IPS-20b (cell line): ENCODE results near the gene RPS24.
"Not testable (repeated sequence)": the region's sequence is repeated elsewhere in the genome, so short reads cannot be mapped to it uniquely, and the experiment has no call there.

ENCODE experiments used
- H3K27ac ChIP-seq: one replicate; pipeline ENCODE4 v1.5.1; 2013; ENCODE audit warnings: low read length
- H3K27me3 ChIP-seq: 2 replicates; pipeline ENCODE4 v1.6.1; 2013; ENCODE audit warnings: mild to moderate bottlenecking, low read length, inconsistent platforms; ENCODE audit not compliant: insufficient read depth
- H3K36me3 ChIP-seq: 2 replicates; pipeline ENCODE4 v1.6.1; 2013; ENCODE audit warnings: low read depth, mild to moderate bottlenecking, inconsistent platforms, low read length, moderate library complexity; ENCODE audit not compliant: insufficient read depth
- H3K4me1 ChIP-seq: 2 replicates; pipeline ENCODE4 v1.6.1; 2013; ENCODE audit warnings: mild to moderate bottlenecking, control low read depth, inconsistent platforms, low read length, moderate library complexity; ENCODE audit not compliant: insufficient read depth
- H3K4me3 ChIP-seq: 2 replicates; pipeline ENCODE4 v1.5.1; 2013; ENCODE audit warnings: mild to moderate bottlenecking, low read length, inconsistent platforms
- H3K9ac ChIP-seq: 2 replicates; pipeline ENCODE4 v1.6.1; 2013; ENCODE audit warnings: low read depth, mild to moderate bottlenecking, inconsistent platforms, low read length, moderate library complexity
- H3K9me3 ChIP-seq: 2 replicates; pipeline ENCODE4 v1.6.1; 2013; ENCODE audit warnings: mild to moderate bottlenecking, low read depth, low read length, inconsistent platforms; ENCODE audit not compliant: insufficient read depth

RPS24 gene

GRCh38 chr10:78062296-78062695 lies 28.6 kb downstream of the RPS24 start:
- Histone ChIP-seq H3K4me1 (peaks cover 5% of the 10 kb centered on the region; the same call in 1 of the 2 replicates), H3K9me3 (no peaks in the 10 kb centered on the region), H3K9ac (no peak overlapping the region), H3K27ac (no peak overlapping the region), H3K4me3 (no peak overlapping the region), H3K36me3 (no peaks in the 10 kb centered on the region), H3K27me3 (no peaks in the 10 kb centered on the region)

GRCh38 chr10:78063236-78063635 lies 29.6 kb downstream of the RPS24 start:
- Histone ChIP-seq H3K27ac (no peak overlapping the region), H3K4me1 (peaks cover 5% of the 10 kb centered on the region; the same call in 1 of the 2 replicates), H3K9me3 (no peaks in the 10 kb centered on the region), H3K36me3 (no peaks in the 10 kb centered on the region), H3K9ac (no peak overlapping the region), H3K4me3 (no peak overlapping the region), H3K27me3 (no peaks in the 10 kb centered on the region)

- H3K9ac ChIP-seq, H3K4me1 ChIP-seq, H3K27me3 ChIP-seq, H3K36me3 ChIP-seq, H3K9me3 ChIP-seq, H3K27ac ChIP-seq, H3K4me3 ChIP-seq: not testable (repeated sequence)
Observed at GRCh38 chr10:78064919-78065318, 31.3 kb downstream of the RPS24 start.

DNA sequence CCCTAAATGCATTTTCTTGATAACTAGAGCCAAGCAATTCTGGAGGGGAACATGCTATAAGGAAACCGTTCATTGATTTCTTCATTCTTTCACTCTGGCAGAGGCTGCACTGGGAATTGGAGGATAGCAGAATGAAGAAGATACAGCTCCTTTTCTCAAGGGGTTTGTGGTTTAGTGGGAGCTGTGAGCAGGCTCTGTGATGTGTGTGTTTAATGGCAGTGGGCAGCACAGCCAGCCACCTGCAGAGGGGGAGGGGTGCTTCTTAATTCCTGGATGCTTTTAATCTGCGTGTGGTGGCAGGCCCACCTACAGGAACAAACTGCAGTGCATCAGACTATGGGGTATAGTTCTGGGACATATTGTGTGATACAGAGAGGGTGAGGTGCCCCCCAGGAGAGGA lies 31.9 kb downstream of the RPS24 start:
- Histone ChIP-seq H3K9ac (no peak overlapping the region), H3K4me3 (no peak overlapping the region), H3K27ac (no peak overlapping the region), H3K9me3 (no peaks in the 10 kb centered on the region), H3K27me3 (no peaks in the 10 kb centered on the region), H3K4me1 (no peaks in the 10 kb centered on the region), H3K36me3 (no peaks in the 10 kb centered on the region)

- Histone ChIP-seq H3K36me3 (no peaks in the 10 kb centered on the region), H3K4me1 (no peaks in the 10 kb centered on the region), H3K4me3 (no peak overlapping the region), H3K27ac (no peak overlapping the region), H3K9ac (no peak overlapping the region), H3K27me3 (no peaks in the 10 kb centered on the region), H3K9me3 (no peaks in the 10 kb centered on the region)
Observed at GRCh38 chr10:78066012-78066411, 32.3 kb downstream of the RPS24 start.

- H3K4me3 ChIP-seq: no peak overlapping the region
- no peak overlapping the region for H3K27ac ChIP-seq
- no peaks in the 10 kb centered on the region for H3K4me1 ChIP-seq
- H3K9me3 ChIP-seq: no peaks in the 10 kb centered on the region
- H3K9ac ChIP-seq: no peak overlapping the region
- H3K27me3 ChIP-seq: no peaks in the 10 kb centered on the region
- H3K36me3 ChIP-seq: no peaks in the 10 kb centered on the region
Observed at GRCh38 chr10:78066728-78067430, 33.2 kb downstream of the RPS24 start.

GRCh38 chr10:78069151-78069550 lies 35.5 kb downstream of the RPS24 start:
- Histone ChIP-seq H3K4me1 (no peaks in the 10 kb centered on the region), H3K27ac (no peak overlapping the region), H3K4me3 (no peak overlapping the region), H3K27me3 (no peaks in the 10 kb centered on the region), H3K36me3 (no peaks in the 10 kb centered on the region), H3K9me3 (no peaks in the 10 kb centered on the region), H3K9ac (no peak overlapping the region)

GRCh38 chr10:78070064-78070463 lies 36.4 kb downstream of the RPS24 start:
- not testable (repeated sequence) for H3K27ac ChIP-seq, H3K4me3 ChIP-seq, H3K9me3 ChIP-seq, H3K27me3 ChIP-seq, H3K4me1 ChIP-seq, H3K36me3 ChIP-seq, H3K9ac ChIP-seq

- Histone ChIP-seq H3K27ac (no peak overlapping the region), H3K27me3 (no peaks in the 10 kb centered on the region), H3K9me3 (no peaks in the 10 kb centered on the region; the same call in 1 of the 2 replicates), H3K4me1 (no peaks in the 10 kb centered on the region), H3K4me3 (no peak overlapping the region), H3K36me3 (no peaks in the 10 kb centered on the region), H3K9ac (no peak overlapping the region)
Observed at GRCh38 chr10:78070726-78071125, 37.1 kb downstream of the RPS24 start.

- Histone ChIP-seq H3K9me3 (no peaks in the 10 kb centered on the region; the same call in 1 of the 2 replicates), H3K27me3 (no peaks in the 10 kb centered on the region), H3K27ac (no peak overlapping the region), H3K36me3 (no peaks in the 10 kb centered on the region), H3K4me3 (no peak overlapping the region), H3K9ac (no peak overlapping the region), H3K4me1 (no peaks in the 10 kb centered on the region)
Observed at GRCh38 chr10:78071140-78071856, 37.6 kb downstream of the RPS24 start.

DNA sequence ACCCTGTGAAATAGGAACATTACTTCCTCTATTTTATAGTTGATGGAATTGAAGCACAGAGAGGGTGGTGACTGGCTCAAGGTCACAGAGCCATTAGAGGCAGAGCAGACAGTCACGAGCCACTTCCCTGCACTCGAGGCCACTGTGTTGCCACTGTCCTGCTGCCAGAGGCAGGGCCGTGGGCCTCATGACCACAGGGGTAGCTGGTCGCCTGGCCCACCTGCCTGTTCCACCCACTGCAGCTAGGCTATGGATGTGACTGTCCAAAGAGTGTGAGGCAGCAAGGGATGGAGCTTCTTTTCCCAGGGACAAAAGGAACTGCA lies 38.2 kb downstream of the RPS24 start:
- Histone ChIP-seq H3K36me3 (no peaks in the 10 kb centered on the region), H3K4me3 (no peak overlapping the region), H3K27ac (no peak overlapping the region), H3K4me1 (no peaks in the 10 kb centered on the region), H3K9me3 (no peaks in the 10 kb centered on the region; the same call in 1 of the 2 replicates), H3K27me3 (no peaks in the 10 kb centered on the region), H3K9ac (no peak overlapping the region)

DNA sequence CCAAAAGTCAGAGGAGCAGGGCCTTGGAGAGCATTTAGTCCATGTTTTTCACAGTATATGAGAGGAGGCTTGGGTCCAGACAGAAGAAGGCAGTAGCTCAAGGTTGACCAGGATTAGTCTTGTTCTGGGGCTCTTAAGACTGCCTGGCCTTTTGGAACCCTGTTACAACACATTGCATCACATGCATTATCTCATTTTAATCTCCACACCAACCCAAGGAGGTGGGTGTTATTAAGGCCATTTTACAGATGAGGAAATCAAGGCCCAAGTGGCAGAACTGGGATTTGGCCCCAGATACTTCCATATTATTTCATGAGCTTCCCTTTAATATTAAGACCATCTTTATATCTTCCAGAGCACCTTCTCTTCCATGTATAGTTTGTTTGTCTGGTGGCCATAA lies 38.8 kb downstream of the RPS24 start:
- H3K4me1 ChIP-seq: no peaks in the 10 kb centered on the region
- H3K9ac ChIP-seq: no peak overlapping the region
- H3K4me3 ChIP-seq: no peak overlapping the region
- H3K27ac ChIP-seq: no peak overlapping the region
- H3K27me3 ChIP-seq: no peaks in the 10 kb centered on the region
- H3K36me3 ChIP-seq: no peaks in the 10 kb centered on the region
- H3K9me3 ChIP-seq: peaks cover 3% of the 10 kb centered on the region
